Measurements from ENCODE around the gene MAPK6. TPM values are rescaled to one million over a fixed set of nuclear protein-coding genes. Genes with fewer than 3 reads are reported as not detected.

The MAPK6 gene
- total and polyA plus RNA-seq, 9 of the 15 experiments (the other 6 are each of a cell fraction or from before 2014, with no cell fraction given): 28.5 to 97.1 (median 74.0) TPM

- TF ChIP-seq MGA (IDR thresholded peaks at IDR 0.05) (peak; percentile 7; the same call in 1 of the 2 replicates), HOXB6 (CRISPR knock-in tag; IDR thresholded peaks at IDR 0.05; ENCODE audit: borderline replicate concordance) (no peak), NRF1 (conservative IDR thresholded peaks at IDR 0.05 in 1 of 2, IDR thresholded peaks at IDR 0.05 in 1 of 2) (peak; percentile 82 to 85), ZBTB11 (CRISPR knock-in tag; IDR thresholded peaks at IDR 0.05) (0 out of 6 replicates have a peak, but pooled peaks of 1 of the 3 experiments have one; percentile 52), HDAC1 (IDR thresholded peaks at IDR 0.05) (peak in 1 of 2 experiments; percentile 92; a peak in 2 of 4 replicates), UBTF (IDR thresholded peaks at IDR 0.05; ENCODE audit: borderline replicate concordance in 1 of 2, low read depth in 2 of 2, low read length in 2 of 2) (peak; percentile 29 to 63; a peak in 2 of 4 replicates), BACH1 (tag; IDR thresholded peaks at IDR 0.05) (0 out of 2 replicates have a peak, but pooled peaks have one; percentile 19), SMARCA4 (IDR thresholded peaks at IDR 0.05) (peak; percentile 33; the same call in 1 of the 2 replicates)
Observed at GRCh38 chr15:51971375-51972133, 47.5 kb upstream of the MAPK6 start, which contains the start of gene LEO1 (continued).

All from K562 (cell line).